Limb (tissue), 2 donors: ENCODE results near the gene GJE1.
"Not testable (repeated sequence)": the region's sequence is repeated elsewhere in the genome, so short reads cannot be mapped to it uniquely, and the experiment has no call there.

Source experiments
- DNase-seq, 2 donors: peaks; one replicate each; pipeline ENCODE4 v3.0.0-alpha.2; 2016; ENCODE audit errors: extremely low spot score in 2 of 2

The GJE1 gene

GRCh38 chr6:142132625-142133024 lies at the start of gene GJE1:
TSS of gene GJE1 (plus strand) at chr6:142132925. CDS start at chr6:142133159, 234 bp downstream.
- no peak for DNase-seq

DNA sequence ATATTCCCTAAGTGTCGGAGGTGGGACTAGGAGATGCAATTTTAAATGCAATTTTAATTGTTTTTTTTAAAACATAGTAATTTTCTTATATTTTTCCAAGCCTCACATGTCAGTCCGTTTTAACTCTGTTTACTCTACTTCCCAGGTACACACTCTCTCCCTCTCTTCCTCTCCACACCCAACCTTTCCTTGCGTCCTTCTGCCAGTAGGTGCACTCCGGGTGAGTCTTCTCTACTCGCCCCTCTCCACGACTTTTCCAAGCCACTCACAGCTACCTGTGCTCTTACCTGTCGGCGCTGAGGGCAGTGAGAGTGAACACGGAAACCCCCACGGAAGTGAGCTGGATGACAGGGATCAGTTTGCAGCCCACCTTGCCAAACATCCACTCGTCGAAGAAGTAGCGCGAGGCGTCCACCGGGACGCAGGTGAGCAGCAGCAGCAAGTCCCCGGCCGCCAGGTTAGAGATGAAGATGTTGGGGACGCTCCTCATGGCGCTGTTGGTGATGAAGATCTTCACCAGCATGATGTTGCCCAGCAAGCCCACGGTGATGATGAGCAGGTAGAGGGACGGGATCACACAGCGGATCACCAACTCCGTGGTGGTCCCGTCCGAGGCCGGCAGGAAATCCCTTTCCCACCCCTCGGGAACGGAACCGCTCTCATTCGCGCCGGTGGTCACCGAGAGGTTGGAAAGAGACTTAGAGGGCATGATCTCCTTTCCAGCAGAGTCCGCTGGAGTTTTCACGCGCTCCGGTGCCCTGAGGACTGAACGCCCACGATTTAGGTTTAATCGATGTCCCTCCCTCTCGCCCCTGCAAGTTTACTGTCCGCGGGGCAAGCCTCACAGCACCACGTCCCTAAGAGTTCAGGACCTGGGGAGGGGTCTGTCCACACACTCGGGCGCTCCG lies 44.5 kb upstream of the GJE1 start:
- DNase-seq = no peak

DNA sequence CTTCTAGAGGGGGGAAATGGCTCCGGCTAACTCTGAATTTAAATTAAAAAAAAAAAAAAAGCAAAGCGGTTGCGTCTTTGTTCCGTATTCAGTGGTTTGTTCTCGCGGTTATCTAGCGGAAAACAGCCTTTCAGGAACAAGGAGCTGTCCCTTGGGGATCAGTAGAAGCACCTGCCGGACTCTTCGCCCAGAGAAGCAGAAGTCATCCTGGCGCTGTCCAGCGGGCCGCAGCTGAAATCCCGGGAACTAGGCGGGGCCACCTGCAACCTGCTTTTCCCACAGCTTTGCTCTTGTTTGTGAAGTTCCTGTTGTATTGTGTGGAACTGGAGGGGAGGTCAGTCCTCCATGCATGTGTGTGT lies 43.9 kb upstream of the GJE1 start:
- DNase-seq = peak; percentile 7 to 56

DNA sequence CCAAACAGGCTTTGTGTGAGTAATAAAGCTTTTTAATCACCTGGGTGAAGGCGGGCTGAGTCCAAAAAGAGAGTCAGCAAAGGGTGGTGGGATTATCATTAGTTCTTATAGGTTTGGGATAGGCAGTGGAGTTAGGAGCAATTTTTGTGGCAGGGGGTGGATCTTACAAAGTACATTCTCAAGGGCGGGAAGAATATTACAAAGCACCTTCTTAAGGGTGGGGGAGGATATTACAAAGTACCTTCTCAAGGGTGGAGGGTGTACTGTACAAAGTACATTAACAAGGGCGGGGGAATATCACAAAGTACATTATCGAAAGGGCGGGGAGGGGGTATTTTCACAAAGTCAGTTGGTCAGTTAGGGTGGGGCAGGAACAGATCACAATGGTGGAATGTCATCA lies 27.9 kb upstream of the GJE1 start:
- not testable (repeated sequence) for DNase-seq

DNA sequence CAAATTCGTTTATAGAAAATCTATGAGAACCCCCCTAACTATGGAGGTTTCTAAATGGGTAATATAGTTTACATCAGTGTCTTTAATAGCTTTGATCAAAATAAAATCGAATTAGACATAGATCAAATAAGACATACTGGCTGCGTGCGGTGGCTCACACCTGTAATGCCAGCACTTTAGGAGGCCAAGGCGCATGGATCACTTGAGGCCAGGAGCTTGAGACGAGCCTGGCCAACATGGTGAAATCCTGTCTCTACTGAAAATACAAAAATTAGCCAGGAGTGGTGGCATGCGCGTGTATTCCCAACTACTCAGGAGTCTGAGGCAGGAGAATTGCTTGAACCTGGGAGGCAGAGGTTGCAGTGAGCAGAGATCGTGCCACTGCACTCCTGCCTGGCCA lies 21.9 kb upstream of the GJE1 start:
- DNase-seq = not testable (repeated sequence)

- DNase-seq = peak; percentile 68 to 81
Measured at GRCh38 chr6:142112451-142113061, 20.2 kb upstream of the GJE1 start.

GRCh38 chr6:142117366-142117765 lies 15.4 kb upstream of the GJE1 start:
- no peak for DNase-seq

DNA sequence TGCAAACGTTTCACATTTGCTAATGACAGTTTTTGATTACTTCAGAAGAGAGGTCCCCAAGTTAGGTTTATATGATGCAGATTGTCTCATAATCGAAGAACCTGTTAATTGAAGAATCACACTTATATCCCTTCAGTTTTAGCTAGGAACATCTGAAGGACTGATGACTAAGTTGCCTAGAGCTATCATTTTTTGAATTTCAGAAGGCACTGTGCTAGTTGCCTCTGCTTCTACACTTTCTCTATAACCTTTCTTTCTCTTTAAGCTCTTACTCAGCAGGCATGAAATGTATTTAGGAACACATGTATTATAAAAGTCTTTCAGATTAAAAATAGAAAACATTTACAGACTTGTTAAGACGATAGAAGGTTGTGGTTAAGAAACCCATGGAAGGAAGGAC lies 14.4 kb upstream of the GJE1 start:
- no peak for DNase-seq

DNA sequence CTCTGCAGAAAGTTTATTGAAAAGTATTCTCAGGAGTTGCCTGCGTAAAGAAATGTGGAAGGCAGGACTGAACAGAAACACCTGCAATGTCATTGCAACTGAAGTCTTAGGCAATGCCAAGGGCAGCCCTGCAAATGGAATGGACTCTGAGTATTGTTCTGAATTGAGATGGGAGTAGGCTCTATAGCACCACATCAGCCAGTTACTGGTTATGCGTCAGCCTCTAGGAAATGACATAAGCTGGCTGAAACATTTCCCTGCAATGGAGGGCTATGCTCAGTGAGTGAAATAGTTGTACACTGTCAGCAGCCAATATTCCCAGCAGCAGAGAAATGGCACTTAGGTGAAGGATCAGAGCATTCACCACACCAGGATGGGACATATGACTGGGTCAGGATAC lies 13.8 kb upstream of the GJE1 start:
- no peak for DNase-seq

DNA sequence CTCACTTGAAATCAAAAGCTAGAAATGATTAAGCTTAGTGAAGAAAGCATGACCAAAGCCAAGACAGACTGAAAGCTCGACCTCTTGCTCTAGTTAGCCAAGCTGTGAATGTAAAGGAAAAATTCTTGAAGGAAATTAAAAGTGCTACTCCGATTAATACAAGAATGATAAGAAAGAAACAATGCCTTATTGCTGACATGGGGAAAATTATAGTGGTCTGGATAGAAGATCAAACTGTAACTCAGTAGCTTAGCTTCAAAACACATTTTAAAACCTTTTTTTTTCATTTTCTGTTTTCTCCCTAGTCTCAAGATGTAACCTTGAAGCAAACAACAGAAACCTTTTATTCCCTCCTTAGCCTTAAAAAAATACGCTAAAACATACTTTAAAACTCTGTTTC lies 11.4 kb upstream of the GJE1 start:
- DNase-seq = no peak

GRCh38 chr6:142130814-142131213 lies 1.9 kb upstream of the GJE1 start:
- DNase-seq = no peak

- DNase-seq = no peak
Measured at GRCh38 chr6:142138876-142139275, 6.2 kb downstream of the GJE1 start.

GRCh38 chr6:142141531-142141930 lies 8.8 kb downstream of the GJE1 start:
- not testable (repeated sequence) for DNase-seq

- DNase-seq = peak; percentile 97 to 99
Measured at GRCh38 chr6:142146828-142147662, 14.3 kb downstream of the GJE1 start, which contains the start of the genes NMBR and VTA1. TSS of gene NMBR (minus strand) at chr6:142147122. CDS start at chr6:142088658, 58,464 bp downstream. TSS of gene VTA1 (plus strand) at chr6:142147263. CDS start at chr6:142147288, 25 bp downstream.

- DNase-seq = no peak
Measured at GRCh38 chr6:142152746-142153145, 20.0 kb downstream of the GJE1 start.

GRCh38 chr6:142153196-142153595 lies 20.5 kb downstream of the GJE1 start:
- DNase-seq = no peak

DNA sequence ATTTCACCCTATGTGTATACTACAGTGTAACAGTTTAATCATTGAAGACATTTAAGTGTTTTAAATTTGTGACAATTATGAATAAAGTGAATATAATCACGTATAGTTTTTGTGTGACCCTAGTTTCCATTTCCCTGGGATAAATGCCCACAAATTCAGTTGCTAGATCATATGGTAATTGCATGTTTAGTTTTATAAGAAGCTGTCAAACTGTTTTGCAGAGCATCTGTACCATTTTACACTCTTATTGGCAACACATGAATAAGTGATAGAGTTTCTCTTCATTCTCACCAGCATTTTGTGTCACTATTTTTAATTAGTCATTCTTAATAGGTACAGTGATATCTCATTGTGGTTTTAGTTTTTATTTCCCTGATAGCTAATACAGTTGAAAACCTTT lies 21.6 kb downstream of the GJE1 start:
- DNase-seq = no peak

GRCh38 chr6:142155091-142155490 lies 22.4 kb downstream of the GJE1 start:
- no peak for DNase-seq

DNA sequence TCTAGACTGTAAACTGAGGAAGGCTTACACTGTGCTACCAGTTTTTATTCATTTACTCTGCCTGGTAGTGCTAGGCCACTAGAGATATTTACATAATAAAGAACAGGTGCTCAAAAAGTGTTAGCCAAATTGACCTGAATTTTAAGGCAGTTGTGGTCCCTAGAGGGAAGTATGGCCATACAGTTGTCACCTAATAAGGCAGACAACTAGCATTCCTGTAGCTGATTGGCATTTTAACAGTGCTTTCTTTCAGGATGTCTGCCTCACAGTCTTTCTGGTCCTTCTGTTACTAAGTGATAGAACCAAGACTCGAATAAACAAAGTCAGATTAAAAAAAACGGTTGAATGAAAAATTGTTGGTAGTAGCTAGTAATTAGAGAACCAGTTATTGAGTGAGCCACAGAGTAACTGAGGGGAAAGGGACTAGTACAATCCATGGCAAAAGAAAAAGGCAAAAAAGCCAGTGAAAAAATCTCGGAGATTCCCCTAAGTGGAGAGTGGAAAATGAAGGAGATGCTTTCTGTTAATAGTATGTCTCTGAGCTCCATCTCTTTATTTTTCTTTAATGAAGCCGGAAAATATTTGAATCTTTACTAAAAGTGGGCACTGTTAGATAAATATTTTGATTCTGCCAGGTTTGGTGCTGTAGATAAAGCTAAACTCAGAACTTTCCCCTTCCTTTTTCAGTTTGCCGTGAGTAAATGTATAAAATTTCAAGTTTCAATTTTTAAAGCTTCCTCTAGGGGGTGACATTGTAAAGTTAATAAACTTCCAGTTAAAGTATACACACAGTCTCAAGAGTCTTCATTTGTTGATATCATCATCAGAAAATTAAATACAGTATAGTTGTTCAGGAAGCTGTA lies 23.4 kb downstream of the GJE1 start:
- DNase-seq = peak in 1 of 2 donors; percentile 61

GRCh38 chr6:142156758-142157068 lies 24.0 kb downstream of the GJE1 start:
- not testable (repeated sequence) for DNase-seq

DNA sequence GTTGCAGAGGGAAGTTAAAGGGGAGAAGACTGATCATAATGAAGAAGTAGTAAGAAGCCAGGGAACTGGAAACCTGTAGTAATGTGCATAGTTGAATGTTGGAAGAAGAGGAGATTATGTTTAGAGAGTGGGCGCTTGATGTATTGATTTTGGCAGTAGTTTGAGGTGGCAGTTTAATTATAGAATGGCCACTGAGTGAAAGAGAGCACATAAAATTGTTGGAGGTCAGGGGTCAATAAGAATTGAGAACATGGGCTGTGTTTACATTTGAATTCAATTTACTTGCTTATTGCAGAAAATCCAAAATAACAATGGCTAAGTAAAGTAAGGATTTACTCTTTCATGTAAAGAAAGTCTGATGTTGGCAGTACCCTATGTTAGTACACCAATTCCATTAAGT lies 30.1 kb downstream of the GJE1 start:
- no peak for DNase-seq
